DND-41 (cell line): Measurements from ENCODE around the gene C2CD2.

Experiments
- CTCF ChIP-seq: IDR thresholded peaks from 2 replicates; pipeline ENCODE4 v1.5.1; 2012; ENCODE audit warnings: borderline replicate concordance, low read length, moderate library complexity, mild to moderate bottlenecking; ENCODE audit not compliant: poor library complexity, severe bottlenecking; ENCODE audit errors: extremely low read depth
- EZH2 ChIP-seq: IDR thresholded peaks from 3 replicates; pipeline ENCODE4 v1.6.1; 2012; ENCODE audit warnings: borderline replicate concordance, low read depth, mild to moderate bottlenecking, moderate library complexity, low read length, inconsistent platforms; ENCODE audit not compliant: severe bottlenecking

- TF ChIP-seq CTCF: peak; percentile 31
- TF ChIP-seq EZH2: no peak
These were observed 54.2 kb downstream of the C2CD2 start for GRCh38 chr21:41899426-41900202.
